NCI-H2107 (cell line): ENCODE measurements around the gene SDK2.

Experiments used
- DNase-seq: peaks from one replicate; lab custom pipeline; 2025; lab: John Stamatoyannopoulos, UW

The SDK2 gene

DNA sequence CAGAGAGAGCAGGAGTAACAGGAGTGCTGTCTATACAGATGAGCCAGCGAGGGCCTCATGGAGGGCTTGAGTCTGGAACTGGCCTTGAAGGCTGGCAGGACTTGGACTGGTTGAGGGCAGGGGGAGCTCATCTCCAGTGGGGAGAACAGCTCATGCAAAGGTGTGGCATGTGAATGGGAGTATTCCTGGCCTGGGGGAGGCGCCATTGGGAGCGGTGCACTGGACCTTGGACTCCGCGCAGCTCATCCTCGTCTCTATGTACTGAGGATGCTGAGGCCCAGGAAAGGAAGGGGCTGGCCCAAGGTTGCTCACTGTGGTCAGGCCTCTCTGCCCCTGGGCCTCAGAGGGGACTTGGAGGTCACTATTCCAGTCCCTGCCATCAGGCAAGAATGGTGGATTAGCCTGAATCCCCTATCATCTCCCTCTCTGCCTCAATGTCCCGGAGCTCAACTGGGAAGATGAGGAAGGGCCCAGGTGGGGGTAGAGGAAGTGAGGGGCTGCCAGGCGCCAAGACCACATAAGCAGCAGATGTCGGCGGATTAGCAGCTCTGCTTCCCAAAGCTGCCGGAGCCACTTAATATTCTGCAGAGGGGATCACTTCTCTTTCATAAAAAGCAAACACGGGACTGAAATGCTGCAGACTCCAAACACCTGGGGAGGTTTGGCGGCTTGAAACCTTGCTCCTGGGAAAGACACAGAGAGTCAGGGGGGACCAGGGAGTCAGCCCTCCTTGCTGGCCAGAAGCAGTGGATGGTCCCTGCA, 88.9 kb downstream of the SDK2 start:
- DNase-seq: no peak

DNA sequence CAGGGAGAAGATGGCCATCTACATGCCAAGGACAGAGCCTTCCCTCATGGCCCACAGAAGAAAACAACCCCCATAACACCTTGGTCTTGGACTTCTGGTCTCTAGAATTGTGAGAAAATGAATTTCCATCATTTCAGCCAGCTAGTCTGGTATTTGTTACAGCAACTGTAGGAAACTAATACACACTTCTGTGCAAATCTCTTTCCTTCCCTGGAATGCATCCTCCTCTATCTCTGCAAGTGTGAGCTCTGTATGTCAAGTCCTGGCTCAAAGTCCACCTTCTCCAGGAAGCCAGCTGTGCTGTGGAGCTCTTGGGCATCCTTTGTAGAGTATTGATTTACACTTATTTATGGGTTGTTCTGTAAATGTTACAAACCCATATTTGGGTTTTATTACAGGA, 89.7 kb downstream of the SDK2 start:
- no peak for DNase-seq

DNA sequence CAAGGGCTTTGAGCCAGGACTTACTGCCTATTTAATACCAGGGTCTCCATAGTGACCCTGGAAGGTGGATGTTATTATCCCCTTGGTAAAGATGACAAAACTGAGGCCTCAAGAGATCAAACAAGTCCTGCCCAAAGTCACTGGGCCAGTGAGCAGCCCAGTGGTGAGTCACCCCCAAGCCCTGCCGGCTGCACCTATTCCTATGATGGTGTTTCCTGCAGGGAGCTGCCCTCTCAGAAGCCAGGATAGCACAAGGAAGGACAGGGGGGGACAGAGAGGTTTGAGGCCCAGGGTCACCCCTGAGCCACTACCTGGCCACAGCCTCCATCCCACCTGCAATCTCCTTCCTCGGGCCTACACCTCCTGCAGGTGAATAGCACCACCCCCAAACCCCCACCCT, 90.9 kb downstream of the SDK2 start:
- no peak for DNase-seq

DNA sequence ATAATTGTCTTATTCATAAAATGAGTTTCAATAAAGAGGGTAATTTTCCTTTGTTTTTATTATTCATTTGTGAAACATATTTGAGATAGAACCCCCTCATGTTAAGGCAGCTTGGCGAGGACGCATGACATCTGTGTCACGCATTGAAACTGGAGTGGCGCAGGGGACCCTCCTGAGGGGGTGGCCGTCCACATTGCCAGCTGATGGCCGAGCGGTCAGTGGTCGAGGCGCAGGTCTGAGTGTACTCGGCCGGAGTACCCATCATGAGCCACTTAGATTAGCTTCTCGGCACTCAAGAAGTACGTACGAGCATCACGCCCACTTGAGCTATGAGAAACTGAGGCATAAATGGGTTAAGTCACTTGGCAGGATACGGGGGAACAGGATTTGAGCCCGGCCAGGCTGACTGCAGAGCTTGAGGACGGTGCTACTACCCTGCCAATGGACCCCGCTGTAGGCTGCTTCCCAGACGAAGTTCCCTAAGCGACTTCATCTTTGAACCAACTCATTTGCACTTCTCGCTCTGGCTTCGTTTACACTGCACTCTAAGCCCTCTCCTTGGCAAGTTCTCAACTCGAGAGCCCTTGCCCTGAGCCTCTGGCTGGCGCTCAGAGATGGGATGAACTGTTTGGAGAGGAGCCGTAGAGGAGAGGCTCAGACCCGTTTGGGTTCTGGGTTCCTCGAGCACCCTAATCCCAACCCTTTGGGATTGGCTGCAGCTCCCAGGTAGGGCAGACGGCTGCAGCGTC, 91.8 kb downstream of the SDK2 start:
- DNase-seq: no peak

DNA sequence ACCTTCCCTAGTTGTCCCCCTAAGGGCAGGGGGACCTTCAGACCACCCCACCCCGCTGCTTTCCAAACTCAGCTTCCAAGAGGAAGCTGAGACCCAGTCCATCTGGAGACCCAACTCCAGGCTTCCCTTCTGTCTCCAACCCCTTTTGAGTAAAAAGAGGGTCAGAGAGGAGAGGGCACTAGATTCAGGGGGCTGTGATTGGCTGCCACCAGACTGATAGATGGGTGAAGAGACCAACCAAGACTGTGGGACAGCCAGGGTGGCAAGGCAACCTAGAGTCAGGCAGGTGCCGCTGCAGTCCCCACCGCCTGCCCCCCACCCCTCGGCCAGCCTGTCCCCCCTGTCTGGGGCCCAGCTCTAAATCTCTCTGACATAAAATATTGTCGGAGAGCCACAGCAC, 92.5 kb downstream of the SDK2 start:
- DNase-seq: no peak

DNA sequence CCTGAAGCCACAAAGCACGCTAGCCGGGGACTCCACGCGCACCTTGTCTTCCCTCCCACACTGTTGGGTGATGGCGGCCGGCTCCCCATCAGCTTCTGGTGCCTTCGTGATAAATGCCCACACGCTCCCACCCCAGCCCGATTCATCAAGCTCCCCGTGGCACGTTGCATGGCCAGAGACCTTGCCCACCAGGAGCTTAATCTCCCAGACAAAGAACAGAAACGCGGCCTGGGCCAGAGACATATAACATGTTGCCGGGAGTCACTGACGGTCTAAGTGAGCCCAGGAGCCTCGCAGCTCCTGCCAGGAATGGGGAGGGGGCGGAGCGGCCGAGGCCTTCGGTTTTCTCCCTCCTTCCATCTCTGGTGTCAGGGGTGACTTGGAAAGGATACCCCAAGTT, 93.1 kb downstream of the SDK2 start:
- DNase-seq: no peak

DNA sequence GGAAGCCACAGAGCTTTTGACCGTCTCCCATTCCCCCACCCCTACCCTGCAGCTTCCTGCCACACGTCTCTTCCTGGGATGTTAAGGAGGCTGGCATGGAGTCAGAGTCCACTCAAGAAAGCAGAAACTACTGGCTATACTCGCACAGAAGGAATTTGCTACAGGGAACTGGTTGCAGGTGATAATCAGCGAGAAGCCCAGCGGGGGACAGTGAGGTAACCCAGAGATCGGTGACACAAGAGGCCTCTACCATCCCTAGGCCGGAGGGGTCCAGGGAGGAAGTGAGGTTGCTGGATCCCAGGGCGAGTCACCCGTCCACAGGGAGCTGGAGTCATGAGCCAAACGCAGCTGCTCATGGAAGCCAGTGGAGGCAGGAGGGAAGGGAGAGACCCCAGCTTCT, 93.7 kb downstream of the SDK2 start:
- DNase-seq: no peak

DNA sequence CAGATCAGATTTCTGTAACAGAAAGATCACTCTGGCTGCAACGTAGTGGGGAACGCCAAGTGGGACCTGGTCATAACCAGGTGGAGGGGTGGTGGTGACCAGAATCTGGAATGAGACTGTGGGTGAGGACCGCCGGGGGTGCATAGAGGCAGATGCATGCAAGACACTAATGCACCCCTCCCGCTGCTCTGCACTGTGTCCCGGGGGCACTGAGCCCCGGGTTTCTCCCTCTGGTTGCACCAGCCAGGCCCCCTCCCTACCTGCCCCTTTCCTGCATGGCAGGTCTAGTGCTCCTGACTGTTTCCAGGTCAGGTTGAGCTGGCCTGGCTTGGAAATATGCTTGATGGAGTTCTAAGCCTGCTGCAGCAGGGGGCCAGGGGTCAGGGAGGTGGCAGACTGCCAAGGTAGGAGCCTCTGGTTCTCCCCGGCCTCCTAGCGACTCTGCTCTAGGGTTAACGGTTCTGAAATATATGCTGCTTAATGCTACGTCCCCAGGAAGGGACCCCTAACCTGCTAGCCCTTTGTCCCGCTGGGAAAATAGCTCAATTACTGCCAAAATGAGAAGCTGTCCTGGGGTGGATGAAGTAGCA, 94.3 kb downstream of the SDK2 start:
- no peak for DNase-seq

DNA sequence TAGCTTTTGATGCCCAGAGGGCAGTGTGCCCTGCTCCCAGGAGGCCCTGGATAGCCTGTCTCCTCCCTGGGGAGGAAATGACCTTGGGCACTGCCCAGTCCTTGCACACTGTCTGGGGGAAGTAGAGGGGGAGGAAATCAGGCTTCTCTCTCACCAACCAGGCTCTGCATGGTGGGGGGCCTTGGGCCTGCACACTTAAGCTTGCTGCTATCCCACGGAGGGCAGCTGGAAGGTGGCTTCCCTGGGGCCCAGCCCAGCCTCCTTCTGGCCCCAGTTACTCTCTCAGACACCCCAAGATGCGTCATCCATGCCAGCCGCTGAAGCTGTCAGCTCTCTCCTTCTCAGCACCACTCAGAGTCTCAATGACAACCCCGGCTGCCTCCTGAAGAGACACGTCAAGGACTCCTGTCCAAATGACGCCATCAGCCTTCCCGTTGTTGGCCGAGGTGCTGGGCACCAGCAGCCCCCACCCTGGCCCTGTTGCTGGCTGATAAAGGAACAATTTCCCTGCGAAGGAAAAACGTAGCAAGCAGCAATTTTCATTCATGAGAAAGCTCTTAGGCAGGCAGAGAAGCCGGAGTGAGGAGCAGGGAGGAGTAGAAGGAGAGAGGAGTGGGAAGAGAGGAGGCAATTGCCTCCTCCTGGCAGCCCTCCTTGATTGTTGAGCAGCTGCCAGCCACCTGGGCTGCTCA, 95.5 kb downstream of the SDK2 start:
- DNase-seq: no peak

DNA sequence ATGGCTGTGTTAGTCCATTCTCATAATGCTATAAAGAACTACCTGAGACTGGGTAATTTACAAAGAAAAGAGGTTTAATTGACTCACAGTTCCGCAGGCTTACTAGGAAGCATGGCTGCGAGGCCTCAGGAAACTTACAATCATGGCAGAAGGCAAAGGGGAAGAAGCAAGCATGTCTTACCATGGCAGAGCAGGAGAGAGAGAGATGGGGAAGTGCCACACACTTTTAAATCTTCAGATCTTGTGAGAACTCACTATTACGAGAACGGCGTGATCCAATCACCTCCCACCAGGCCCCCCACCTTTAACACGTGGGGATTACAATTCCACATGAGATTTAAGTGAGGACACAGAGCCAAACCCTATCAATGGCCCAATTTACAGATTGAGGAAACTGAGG, 96.5 kb downstream of the SDK2 start:
- no peak for DNase-seq

DNA sequence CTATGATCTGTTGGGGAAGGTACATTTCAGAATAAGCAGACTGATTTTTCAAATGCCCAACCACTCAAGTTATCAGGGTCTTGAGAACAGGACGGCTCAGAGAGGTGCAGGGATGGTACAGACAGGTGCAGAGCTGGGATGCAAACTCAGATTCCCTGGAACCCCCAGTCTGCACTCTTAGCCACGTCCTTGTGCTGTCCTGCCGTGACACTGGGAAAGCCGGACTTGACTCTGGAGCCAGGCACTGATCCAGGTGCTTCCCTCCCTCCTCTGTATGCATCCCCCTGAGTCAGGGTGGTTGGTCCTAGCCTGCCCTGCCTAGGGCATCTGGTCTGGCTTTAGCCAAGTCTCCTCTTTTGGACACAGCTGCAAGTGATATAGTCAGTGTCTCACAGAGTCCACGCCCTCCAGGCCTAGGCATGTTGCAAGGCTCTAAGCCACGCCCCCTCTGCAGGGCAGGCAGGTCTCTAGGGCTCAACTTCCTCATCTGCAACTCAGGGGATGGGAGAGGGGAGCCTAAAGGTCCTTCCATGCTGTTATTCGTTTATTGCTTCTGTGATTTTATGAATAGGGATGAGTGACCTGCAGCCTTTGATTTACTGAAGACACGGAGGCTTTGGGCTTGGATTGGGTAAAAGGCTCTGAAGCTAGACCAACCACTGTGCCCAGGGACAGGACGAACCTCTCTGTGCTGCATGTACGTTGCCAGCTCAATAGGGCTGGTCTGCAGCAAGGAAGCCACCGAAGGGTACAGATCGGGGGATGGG, 97.3 kb downstream of the SDK2 start:
- no peak for DNase-seq

DNA sequence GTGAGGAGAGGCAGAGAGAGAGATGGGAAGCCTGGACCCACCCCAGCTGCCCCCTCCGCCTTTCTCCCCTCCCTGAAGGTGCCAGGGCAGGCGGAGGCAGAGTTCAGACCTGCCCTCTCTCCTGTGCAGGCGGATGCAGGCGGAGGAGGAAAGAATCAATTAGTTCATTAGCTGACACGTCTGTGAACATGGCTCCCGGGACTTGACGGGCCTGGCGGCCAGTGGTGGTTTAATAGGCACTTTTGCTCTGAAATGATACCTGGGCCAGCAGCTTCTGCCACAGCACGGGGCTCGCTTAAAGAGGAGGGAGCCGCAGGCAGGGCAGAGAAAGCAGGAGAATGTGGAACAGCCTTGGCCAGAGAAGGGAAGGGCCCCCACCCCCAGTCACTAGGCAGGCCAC, 98.1 kb downstream of the SDK2 start:
- DNase-seq: no peak

DNA sequence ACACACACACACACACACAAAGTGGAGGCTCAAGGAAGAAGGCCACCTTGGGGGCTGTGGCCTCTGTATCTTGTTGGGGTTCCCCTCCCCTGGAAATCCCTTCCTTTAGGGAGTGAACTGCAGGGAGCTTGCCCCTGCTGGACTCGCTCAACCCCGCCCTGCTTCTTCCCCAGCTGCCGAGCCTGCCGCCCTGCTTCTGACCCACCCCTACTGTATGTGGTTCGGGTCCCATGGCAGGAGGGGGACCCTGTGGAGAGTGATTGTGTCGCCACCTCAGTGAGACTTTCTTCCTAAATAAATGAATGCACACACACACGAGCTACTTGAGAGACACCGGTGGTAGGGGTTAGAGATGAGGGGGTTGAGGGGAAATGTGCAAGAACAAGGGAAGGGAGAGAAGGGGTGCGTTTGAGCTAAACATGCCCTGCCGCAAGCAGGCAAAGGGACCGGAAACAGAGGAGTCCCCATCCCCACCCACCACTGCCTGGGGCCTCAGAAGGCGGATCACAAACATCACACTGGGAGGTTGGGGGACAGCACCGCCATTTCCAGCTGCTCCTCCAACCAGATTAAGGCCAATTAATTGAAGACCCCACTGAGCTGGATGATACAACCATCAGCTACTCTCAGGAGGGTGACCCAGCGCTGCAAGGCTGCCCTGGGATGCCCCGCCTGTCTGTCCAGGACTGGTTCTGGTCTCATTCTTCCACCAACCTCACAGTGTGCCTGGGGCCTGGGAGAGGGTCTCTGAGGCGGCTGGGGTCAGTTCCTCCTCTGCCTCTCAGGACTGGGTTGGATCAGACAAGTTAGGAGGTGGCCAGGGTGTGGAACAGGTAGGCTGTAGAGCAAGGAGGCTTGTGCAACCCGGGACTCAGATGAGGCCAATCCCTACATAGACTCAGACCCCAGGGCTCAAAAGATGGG, 98.9 kb downstream of the SDK2 start:
- no peak for DNase-seq

DNA sequence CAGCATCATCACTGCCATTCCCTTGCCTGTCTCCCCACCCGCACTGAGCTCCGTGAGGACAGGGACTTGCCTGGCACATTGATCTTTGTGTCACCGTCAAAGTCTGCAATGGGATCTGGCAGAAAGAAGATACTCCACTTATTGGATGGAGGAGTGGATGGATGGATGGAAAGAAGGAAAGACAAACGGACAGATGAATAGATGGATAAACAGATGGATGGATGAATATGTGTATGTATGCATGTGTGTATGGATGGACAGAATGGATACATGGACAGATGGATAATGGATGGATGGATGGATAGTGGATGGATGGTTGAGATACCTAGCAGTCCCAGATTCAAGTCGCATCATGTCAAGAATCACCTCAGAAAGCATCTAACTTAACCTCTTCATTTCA, 99.9 kb downstream of the SDK2 start:
- no peak for DNase-seq

DNA sequence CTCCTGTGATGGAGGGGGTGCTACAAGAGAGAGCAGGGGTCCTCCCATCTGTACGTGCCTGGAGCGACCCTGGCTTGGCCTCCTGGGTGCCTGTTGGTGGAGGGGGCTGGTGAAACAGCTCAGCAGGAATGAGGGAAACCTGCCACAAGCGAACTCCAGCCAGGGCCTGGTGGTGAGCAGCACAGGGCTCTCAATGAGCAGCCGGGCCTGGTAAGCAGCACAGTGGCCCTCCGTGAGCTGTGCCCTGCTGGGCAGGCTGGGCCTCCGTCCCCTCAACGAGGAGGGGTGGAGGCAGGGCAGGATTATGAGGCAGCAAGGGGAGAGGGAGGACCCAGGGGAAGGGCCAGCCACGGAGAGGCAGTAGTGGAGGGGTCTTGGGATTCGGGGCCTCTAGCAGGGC, 101.9 kb downstream of the SDK2 start:
- no peak for DNase-seq

DNA sequence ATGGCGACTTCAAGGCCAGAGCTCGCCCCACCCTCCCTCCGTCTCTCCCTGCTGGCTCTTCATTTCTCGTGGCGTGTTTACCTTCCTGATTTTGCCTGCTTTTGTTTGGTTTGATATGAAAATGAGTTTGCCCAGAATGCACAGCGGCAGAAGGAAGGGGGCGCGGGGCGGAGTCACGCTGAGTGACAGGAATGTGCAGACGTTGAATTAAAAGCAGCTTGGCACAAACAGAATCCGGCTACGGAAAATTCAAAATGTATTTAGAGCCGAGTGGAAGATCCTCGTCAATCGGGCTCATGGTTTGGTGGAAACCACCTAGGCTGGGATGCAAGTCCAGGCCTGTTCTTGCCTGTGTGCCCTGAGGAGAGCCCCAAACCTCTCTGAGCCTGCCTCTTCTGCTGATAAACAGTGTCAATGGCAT, 102.7 kb downstream of the SDK2 start:
- no peak for DNase-seq

DNA sequence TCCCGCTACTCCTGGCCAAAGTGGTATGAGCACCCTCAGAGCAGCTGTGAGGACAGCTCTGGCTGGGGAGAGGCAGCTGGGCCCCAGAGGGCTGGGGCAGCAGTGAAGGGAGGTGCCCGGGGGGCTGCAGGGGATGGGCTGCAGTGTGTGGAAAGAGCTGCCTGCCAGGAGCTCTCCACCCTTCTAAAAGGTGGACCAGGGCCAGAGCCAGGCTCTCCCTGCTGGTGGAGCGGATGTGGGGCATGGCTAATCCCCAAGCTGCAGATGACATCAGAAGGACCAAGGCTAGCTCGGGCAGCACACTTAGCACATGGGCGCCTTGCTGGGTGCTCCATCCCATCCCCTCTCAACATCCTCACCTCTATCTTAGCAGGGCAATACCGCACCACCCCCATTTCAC, 103.1 kb downstream of the SDK2 start:
- DNase-seq: no peak

DNA sequence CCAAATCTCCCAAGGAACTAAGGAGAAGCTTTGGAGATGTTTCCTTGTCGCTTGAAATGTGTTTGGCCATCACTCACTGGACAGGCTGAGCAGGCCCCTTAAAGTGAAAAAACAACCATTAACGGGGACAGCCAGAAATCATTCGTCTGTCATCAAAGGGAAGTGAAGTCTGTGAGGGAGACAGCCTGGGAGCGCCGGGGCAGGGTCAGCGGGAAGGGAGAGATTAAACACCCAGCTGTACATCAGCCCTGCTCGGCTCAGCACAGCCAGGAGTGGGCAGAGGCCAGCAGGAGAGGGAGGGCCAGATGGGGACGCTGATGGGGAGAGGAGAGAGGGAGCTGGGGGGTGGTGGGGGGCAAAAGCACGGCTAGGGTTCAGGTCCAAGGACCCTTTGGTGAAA, 105.1 kb downstream of the SDK2 start:
- DNase-seq: no peak

DNA sequence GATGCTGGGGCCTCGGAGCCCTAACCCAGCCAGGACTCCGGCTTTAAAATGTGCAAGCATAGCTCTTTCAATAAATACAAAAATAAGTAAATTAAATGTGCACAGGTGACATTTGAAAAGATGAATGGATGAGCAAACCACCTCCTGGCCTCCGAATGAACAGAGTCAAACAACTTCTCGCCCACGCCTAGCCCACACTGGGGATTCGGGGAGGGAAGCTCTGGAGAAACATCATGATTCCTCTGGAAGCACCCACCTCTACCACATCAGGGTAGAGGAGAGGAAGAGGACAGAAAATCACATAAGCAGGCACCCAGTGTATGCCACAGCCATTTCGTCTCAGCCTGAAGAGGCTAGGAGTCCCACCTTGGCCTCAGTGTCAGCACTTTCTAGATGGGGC, 105.8 kb downstream of the SDK2 start:
- no peak for DNase-seq

DNA sequence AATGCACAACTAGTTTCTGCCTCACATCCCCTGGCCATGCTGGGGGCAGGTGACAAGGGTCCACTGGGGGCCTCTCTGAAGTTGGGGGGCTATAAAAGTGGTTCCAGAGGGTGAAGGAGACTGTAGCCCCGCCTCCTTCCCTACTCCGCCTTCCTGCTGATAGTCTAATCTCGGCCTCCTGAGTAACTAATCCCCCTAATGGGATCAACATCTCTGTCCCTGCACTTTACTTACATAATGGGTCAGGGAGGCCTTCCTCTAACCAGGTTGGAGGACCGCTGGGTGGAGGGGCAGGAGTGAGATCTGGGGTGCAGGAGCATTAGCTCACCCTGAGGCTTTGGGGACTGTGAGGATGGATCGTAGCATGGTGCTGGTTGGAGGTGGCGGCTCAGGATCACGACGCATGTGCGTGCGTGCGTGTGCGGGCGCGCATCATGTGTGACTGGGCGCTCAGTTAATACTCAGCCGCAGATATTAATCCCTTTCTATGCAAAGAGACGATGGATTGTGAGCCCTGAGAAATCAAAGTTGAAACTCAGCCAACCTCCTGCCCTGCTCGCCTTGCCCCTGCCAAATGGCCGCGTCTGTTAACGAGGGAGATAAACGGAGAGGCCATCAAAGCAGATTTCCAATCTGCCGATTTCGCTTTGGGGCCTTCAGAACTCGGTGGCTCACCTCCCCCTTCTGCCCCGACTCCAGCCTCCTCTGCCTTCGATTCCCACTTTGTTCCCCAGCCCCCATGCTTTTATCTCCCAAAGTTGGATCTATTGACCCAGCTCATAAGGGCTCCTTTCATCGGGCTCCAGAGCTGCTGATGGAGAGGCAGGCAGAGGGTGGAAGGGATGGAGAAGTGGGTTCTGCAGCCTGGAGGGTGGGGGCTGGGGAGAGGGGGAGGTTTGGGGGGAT, 107.3 kb downstream of the SDK2 start:
- DNase-seq: no peak
